Measurements from ENCODE around the gene SPATA13.

DNA sequence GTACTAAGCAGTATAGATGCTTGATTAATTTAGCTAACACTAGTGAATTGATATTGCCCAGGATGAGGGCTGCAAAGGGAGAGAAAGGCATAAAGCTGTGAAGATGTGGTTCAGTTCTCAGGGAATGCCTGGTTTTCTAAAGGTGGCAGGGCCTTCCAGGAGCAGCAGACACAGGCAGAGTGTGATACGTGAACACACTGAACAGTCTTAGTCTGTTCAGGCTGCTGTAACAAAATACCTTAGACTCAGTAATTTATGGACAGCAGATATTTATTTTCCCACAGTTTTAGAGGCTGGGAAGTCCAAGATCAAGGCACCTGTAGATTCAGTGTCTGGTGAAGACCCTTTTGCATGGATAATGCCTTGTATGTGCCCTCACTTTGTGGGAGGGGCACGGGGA is 8.7 kb upstream of the SPATA13 start:
- TF ChIP-seq GATA3 (IDR thresholded peaks at IDR 0.05; ENCODE audit: low read depth, low read length) (no peak), GATA2 (IDR thresholded peaks at IDR 0.05; ENCODE audit: low read depth, low read length) (no peak)

Measured in SH-SY5Y (cell line).